BLaER1 treated with 17β-estradiol and CSF1 and Interleukin-3, amounts not matched to agents 10 nM and 100 nM (cell line): ENCODE measurements around the gene NOL4L.

Experiments
- H3K27ac ChIP-seq, 11 experiments: shearing (Covaris generic); formaldehyde crosslinking; 2 replicates each; pipeline ENCODE4 v1.8.1; 2022
- H3K27me3 ChIP-seq, 11 experiments: shearing (Covaris generic); formaldehyde crosslinking; 2 replicates each; pipeline ENCODE4 v1.8.1; 2022
- H3K36me3 ChIP-seq, 11 experiments: shearing (Covaris generic); formaldehyde crosslinking; 2 replicates each; pipeline ENCODE4 v1.8.1; 2022
- H3K4me1 ChIP-seq, 10 experiments: shearing (Covaris generic); formaldehyde crosslinking; 2 replicates each; pipeline ENCODE4 v1.8.1; 2022
- H3K4me2 ChIP-seq, 11 experiments: shearing (Covaris generic); formaldehyde crosslinking; 2 replicates each; pipeline ENCODE4 v1.8.1; 2022
- H3K4me3 ChIP-seq, 10 experiments: shearing (Covaris generic); formaldehyde crosslinking; 2 replicates each; pipeline ENCODE4 v1.8.1; 2022
- H3K9ac ChIP-seq, 11 experiments: shearing (Covaris generic); formaldehyde crosslinking; 2 replicates each; pipeline ENCODE4 v1.8.1; 2022
- H3K9me3 ChIP-seq, 11 experiments: shearing (Covaris generic); formaldehyde crosslinking; replicated peaks in 1 of 11; 2 replicates each; pipeline ENCODE4 v1.8.1; 2022
- H4K20me1 ChIP-seq, 11 experiments: shearing (Covaris generic); formaldehyde crosslinking; 2 replicates each; pipeline ENCODE4 v1.8.1; 2022
- Cebpa-rat ChIP-seq, 11 experiments: shearing (Covaris generic); IDR thresholded peaks; 2 replicates each; pipeline ENCODE4 v1.8.1; 2022

The NOL4L gene

DNA sequence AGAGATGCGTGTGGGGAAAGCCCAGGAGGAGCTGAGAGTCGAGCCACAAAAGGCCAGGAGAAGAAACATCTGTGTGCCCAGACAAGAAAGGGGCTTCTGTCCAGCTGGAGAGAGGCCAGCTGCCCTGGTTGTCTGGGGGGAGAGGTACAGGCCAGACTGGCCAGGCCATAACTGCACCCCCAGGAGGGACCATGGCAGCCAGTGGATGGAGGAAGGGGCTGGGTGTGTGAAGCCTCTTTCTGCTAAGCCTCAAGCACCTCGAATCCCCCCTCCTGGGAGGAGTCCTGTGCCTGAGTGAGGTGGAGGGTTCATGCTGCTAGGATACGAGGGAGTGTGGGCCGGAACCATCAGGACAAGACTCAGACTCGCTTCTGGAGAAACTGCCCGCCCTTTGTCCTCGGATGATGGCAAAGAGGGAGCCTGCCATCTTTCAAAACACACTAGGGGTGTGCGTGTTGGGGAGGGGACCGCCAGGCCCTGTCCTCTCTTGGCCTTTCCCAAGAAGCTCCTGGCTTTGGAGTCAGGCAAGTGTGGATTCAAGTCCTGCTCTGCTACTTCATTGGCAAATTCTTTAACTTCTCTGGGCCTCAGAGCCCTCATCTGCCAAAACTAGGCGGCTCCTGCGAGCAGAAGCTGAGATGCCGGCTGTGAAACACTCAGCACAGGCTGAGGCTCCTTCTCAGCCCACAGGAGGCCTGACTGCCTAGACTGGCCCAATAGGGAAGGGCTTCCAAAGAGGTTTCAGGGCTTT is 136.7 kb downstream of the NOL4L start:
- no peak for TF ChIP-seq Cebpa-rat (IDR thresholded peaks at IDR 0.05)
- no peak overlapping the region for H3K27ac ChIP-seq

DNA sequence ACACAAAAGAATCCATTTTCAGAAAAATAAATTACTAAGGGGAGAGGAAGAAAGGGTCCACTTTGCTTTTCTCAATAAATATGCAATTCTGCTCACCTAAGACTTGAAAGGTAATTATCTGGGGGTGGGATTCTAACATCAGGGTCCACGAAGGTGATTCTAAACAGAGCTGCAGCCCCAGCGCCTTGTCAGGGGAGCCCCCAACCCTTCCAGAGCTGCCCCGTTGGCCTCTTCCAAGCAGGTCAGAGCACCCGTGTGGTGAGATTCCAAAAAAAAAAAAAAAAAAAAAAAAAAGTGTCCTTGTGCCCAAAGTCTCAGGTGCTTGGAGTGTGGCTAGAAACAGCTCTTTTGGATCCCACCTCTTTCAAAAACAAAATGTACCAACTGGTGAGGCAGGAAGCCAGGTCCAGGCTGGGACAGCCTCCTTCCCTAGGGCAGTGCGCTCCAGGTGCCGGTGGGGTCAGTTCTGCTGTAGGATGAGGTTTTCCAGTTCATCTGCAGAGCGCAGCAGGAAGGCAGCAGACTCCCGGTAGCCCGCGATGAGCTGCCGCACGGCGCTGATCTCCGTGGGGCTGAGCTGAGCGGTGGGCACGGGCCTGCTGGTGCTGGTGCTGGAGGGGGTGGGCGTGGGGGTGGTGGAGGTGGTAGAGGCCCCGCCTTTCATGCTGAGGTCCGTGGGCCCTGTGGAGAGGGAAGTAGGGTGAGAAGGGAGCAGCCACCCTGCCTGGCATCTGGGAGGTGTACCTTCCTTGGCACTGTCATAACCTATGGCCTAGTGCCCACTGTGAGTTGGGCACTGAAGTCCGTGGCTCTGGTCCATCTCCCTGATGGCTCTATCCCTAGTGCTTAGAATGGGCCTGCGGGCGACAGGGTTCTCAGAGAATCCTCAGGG is 137.8 kb downstream of the NOL4L start:
- H3K4me2 ChIP-seq: peak overlapping the region; percentile 70 to 95 (median 88); a peak in 21 of 22 replicates
- H3K9me3 ChIP-seq: no peaks in the 10 kb centered on the region
- peaks cover 69 to 100% (median 99%) of the 10 kb centered on the region in 10 experiments for H3K4me1 ChIP-seq
- H3K4me3 ChIP-seq: no peak overlapping the region; a peak in 1 of 20 replicates
- no peak for TF ChIP-seq Cebpa-rat (IDR thresholded peaks at IDR 0.05)
- H3K27ac ChIP-seq: peak overlapping the region in 1 of 11 experiments; percentile 60; a peak in 1 of 22 replicates
- peaks cover 80 to 100% (median 100%) of the 10 kb centered on the region in 11 experiments; a peak in 21 of 22 replicates for H4K20me1 ChIP-seq
- no peaks in the 10 kb centered on the region for H3K27me3 ChIP-seq
- no peak overlapping the region; a peak in 2 of 22 replicates for H3K9ac ChIP-seq
- peaks cover 72 to 100% (median 95%) of the 10 kb centered on the region in 11 experiments for H3K36me3 ChIP-seq

More for the DNA sequence above, 136.7 kb downstream of the NOL4L start:
- Histone ChIP-seq H3K4me1 (peaks cover 80 to 100% (median 99%) of the 10 kb centered on the region in 10 experiments), H3K27me3 (no peaks in the 10 kb centered on the region), H3K9me3 (no peaks in the 10 kb centered on the region), H3K4me3 (no peak overlapping the region), H3K36me3 (peaks cover 72 to 100% (median 96%) of the 10 kb centered on the region in 11 experiments), H4K20me1 (peaks cover 71 to 100% (median 100%) of the 10 kb centered on the region in 11 experiments; a peak in 21 of 22 replicates), H3K9ac (peak overlapping the region in 3 of 11 experiments; percentile 1 to 5 (median 2); a peak in 1 of 22 replicates), H3K4me2 (peak overlapping the region in 9 of 11 experiments; percentile 0 to 93 (median 76); a peak in 10 of 22 replicates)

- Histone ChIP-seq H4K20me1 (peaks cover 85 to 100% (median 97%) of the 10 kb centered on the region in 11 experiments; a peak in 21 of 22 replicates), H3K9ac (peak overlapping the region in 7 of 11 experiments; percentile 3 to 41 (median 11); a peak in 7 of 22 replicates), H3K4me3 (peak overlapping the region in 5 of 10 experiments; percentile 12 to 36 (median 24); a peak in 6 of 20 replicates), H3K4me2 (peak overlapping the region; percentile 70 to 95 (median 88)), H3K27me3 (no peaks in the 10 kb centered on the region), H3K36me3 (peaks cover 67 to 100% (median 92%) of the 10 kb centered on the region in 11 experiments), H3K9me3 (no peaks in the 10 kb centered on the region), H3K4me1 (peaks cover 60 to 98% (median 92%) of the 10 kb centered on the region in 10 experiments), H3K27ac (peak overlapping the region in 9 of 11 experiments; percentile 9 to 65 (median 40); a peak in 11 of 22 replicates)
- no peak for TF ChIP-seq Cebpa-rat (IDR thresholded peaks at IDR 0.05)
These were observed 138.6 kb downstream of the NOL4L start for GRCh38 chr20:32446301-32447100.

GRCh38 chr20:32445539-32446273 is 139.4 kb downstream of the NOL4L start:
- Histone ChIP-seq H3K9ac (peak overlapping the region in 6 of 11 experiments; percentile 9 to 42 (median 26); a peak in 8 of 22 replicates), H3K36me3 (peaks cover 66 to 100% (median 92%) of the 10 kb centered on the region in 11 experiments), H4K20me1 (peaks cover 89 to 100% (median 97%) of the 10 kb centered on the region in 11 experiments; a peak in 21 of 22 replicates), H3K4me3 (peak overlapping the region in 4 of 10 experiments; percentile 22 to 36 (median 26); a peak in 6 of 20 replicates), H3K4me2 (peak overlapping the region; percentile 70 to 95 (median 88)), H3K4me1 (peaks cover 52 to 98% (median 86%) of the 10 kb centered on the region in 10 experiments), H3K27ac (peak overlapping the region in 7 of 11 experiments; percentile 9 to 65 (median 52); a peak in 10 of 22 replicates), H3K9me3 (no peaks in the 10 kb centered on the region), H3K27me3 (no peaks in the 10 kb centered on the region)
- TF ChIP-seq Cebpa-rat (IDR thresholded peaks at IDR 0.05): peak in 1 of 11 experiments; percentile 48; a peak in 1 of 22 replicates

GRCh38 chr20:32444474-32445220 is 140.5 kb downstream of the NOL4L start:
- peaks cover 65 to 98% (median 87%) of the 10 kb centered on the region in 11 experiments for H3K36me3 ChIP-seq
- peak overlapping the region in 9 of 11 experiments; percentile 70 to 95 (median 88); a peak in 15 of 22 replicates for H3K4me2 ChIP-seq
- peaks cover 42 to 98% (median 86%) of the 10 kb centered on the region in 10 experiments for H3K4me1 ChIP-seq
- H3K9me3 ChIP-seq: no peaks in the 10 kb centered on the region
- H3K27ac ChIP-seq: peak overlapping the region in 1 of 11 experiments; percentile 15; a peak in 3 of 22 replicates
- H4K20me1 ChIP-seq: peaks cover 89 to 100% (median 97%) of the 10 kb centered on the region in 11 experiments; a peak in 21 of 22 replicates
- no peak overlapping the region for H3K4me3 ChIP-seq
- 0 out of 22 replicates have a peak overlapping the region, but pooled peaks of 3 of the 11 experiments have one; percentile 2 to 41 (median 17) for H3K9ac ChIP-seq
- no peaks in the 10 kb centered on the region for H3K27me3 ChIP-seq
- no peak for TF ChIP-seq Cebpa-rat (IDR thresholded peaks at IDR 0.05)

DNA sequence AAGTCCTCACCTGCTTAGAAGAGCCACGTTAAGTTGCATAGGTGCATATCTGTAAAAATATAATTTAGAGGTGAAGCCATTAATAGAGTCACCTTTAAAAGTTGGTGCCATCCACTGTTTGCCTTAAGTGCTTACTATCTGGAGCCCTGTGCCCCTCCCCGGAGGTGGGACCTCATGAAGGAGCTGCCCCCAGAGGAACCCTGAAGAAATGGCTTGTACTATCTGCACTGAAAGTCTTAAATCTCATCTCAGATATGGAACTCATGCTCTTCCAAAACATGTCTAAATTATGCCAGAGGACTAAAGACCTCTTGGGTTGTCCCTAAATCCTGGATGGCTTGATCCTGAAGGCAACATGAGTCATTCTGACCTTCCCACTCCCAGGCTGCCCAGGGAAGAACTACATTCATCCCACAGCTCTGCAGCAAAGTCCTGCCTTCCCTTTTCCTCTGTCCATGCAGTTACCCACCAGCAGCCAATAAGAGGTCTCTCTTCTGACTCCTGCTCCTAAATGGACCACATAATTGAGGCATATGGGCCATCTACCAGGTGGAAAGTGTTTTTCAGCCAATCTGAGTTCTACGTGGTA is 141.7 kb downstream of the NOL4L start:
- no peak overlapping the region for H3K9ac ChIP-seq
- no peaks in the 10 kb centered on the region for H3K27me3 ChIP-seq
- H3K4me2 ChIP-seq: peak overlapping the region in 6 of 11 experiments; percentile 1 to 94 (median 88); a peak in 11 of 22 replicates
- H3K9me3 ChIP-seq: no peaks in the 10 kb centered on the region
- peaks cover 56 to 93% (median 81%) of the 10 kb centered on the region in 11 experiments for H3K36me3 ChIP-seq
- no peak overlapping the region for H3K27ac ChIP-seq
- H3K4me3 ChIP-seq: no peak overlapping the region
- H3K4me1 ChIP-seq: peaks cover 41 to 98% (median 86%) of the 10 kb centered on the region in 10 experiments
- TF ChIP-seq Cebpa-rat (IDR thresholded peaks at IDR 0.05): no peak
- peaks cover 89 to 100% (median 98%) of the 10 kb centered on the region in 11 experiments; a peak in 21 of 22 replicates for H4K20me1 ChIP-seq
